Hepatocyte (in vitro differentiated cells): ENCODE data around the gene ANO6.

Experiments used
- EZH2 ChIP-seq: fragments of 200-600 bp; sonication (generic); IDR thresholded peaks from 2 replicates; pipeline ENCODE4 v1.6.1; 2016; ENCODE audit warnings: antibody characterized with exemption, mild to moderate bottlenecking, borderline replicate concordance
- EZH2phosphoT487 ChIP-seq: fragments of 200-600 bp; sonication (generic); IDR thresholded peaks from one replicate; pipeline ENCODE4 v1.6.1; 2018; ENCODE audit warnings: antibody characterized with exemption, mild to moderate bottlenecking, low read depth, moderate library complexity; ENCODE audit not compliant: unreplicated experiment, severe bottlenecking
- TF ChIP-seq, protein P1 (sequence below): fragments of 200-600 bp; sonication (generic); IDR thresholded peaks from 2 replicates; pipeline ENCODE4 v1.5.1; 2016; ENCODE audit warnings: antibody characterized with exemption, mild to moderate bottlenecking; ENCODE audit not compliant: poor library complexity

DNA sequence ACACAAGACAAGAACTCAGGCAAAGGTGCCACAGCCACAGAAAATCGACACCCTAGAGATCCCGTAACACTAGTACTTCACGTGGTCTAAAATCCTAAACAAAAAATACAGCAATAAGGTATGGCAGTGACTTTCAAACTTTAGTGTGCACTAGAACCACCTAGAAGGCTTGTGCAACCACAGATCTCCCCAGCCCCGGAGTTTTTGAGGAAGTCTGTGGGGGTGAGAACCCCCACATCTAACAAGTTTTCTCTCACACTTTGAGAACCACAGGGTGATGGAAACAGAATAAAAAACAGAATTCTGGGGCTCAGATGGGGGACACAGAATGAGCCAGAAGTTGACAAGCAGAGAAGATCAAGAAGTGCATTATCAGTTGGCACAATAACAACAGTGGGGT is 254.0 kb downstream of the ANO6 start:
- TF ChIP-seq, protein P1, sequence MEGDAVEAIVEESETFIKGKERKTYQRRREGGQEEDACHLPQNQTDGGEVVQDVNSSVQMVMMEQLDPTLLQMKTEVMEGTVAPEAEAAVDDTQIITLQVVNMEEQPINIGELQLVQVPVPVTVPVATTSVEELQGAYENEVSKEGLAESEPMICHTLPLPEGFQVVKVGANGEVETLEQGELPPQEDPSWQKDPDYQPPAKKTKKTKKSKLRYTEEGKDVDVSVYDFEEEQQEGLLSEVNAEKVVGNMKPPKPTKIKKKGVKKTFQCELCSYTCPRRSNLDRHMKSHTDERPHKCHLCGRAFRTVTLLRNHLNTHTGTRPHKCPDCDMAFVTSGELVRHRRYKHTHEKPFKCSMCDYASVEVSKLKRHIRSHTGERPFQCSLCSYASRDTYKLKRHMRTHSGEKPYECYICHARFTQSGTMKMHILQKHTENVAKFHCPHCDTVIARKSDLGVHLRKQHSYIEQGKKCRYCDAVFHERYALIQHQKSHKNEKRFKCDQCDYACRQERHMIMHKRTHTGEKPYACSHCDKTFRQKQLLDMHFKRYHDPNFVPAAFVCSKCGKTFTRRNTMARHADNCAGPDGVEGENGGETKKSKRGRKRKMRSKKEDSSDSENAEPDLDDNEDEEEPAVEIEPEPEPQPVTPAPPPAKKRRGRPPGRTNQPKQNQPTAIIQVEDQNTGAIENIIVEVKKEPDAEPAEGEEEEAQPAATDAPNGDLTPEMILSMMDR = no peak
- no peak for TF ChIP-seq EZH2phosphoT487
- no peak for TF ChIP-seq EZH2
